GM23248 (cell line): ENCODE data around the gene ZNF831.

Experiments
- EZH2 ChIP-seq: fragments of 200-600 bp; sonication (generic); IDR thresholded peaks from 2 replicates; pipeline ENCODE4 v1.6.1; 2018; ENCODE audit warnings: antibody characterized with exemption, mild to moderate bottlenecking; ENCODE audit not compliant: insufficient read depth, poor library complexity, severe bottlenecking
- EZH2phosphoT487 ChIP-seq: fragments of 200-600 bp; sonication (generic); IDR thresholded peaks from 2 replicates; pipeline ENCODE4 v1.6.1; 2018; ENCODE audit warnings: antibody characterized with exemption, moderate library complexity, mild to moderate bottlenecking, low read depth; ENCODE audit not compliant: insufficient read depth

DNA sequence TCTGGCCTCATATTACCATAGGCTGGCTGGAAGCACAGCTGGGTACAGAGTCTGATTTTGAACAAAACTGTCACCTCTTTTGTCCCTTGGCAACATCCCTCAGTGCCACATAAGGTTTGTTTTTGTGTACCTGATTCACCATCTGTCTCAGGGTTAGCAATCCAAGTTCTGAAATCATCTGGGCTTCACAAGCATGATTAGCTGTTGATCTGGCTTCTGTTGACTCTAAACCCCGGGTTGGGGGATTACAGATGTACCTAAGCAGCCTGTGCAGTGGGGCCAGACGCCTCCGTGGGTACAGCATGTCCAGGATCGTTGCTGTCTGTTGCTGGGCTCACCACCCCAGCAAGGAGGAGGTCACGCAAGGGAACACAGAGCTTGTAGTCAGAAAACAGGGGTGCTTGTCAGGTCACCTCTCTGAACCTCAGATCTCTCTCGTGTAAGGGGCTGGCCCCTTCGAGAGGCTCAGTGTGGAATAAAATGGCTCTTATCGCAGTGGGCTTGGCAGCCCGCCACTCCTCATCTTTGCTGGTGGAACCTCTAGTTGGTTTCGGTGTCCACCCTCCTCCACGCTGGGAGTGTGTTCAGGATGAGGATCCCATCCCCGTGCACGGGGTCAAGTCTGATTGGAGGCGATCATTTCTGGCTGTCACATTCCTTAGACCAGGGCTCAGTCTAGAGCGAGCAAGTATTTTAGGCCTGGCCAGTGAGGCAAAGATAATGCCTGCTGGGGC, 39.2 kb upstream of the ZNF831 start:
- TF ChIP-seq EZH2 (no peak), EZH2phosphoT487 (no peak)
